AML-193 (cell line): ENCODE results near the gene FLT3LG.

Experiments used
- DNase-seq, 2 experiments: peaks; one replicate each; lab custom pipeline; 2025; lab: John Stamatoyannopoulos, UW

The FLT3LG gene

DNA sequence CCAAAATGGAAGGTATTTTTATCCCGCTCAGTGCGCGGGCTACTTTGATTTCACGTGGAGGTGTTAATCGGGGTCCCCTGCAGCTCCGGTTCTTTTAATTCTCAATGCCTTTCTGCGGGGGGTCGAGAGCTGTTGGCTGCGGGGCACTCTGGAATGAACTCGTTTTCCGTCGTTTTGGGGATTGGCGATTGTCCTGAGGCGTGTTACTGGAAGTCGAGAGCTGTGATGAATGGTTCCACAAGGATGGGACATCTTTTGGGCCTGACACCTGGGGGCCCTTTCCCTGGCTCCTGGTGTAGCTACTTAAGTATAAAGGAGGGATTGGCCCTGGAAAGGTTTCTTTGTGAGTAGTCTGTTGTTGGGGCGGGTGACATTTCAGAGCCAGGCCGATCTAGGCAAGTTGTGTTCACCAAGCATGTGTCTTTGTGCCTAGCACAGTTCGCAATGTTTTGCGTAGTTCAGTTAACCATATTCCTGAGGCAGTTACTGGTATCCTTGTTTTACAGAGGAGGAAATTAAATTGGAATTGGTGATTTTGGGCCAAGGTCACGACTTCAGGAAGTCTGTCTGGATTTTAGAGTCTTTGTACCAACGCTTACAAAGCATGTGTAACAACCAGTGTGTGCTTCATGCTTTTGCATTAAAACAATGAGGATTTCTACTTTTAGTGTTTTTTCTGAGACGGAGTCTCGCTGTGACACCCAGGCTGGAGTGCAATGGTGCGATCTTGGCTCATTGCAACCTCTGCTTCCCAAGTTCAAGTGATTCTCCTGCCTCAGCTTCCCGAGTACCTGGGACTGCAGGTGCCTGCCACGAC is 14.2 kb downstream of the FLT3LG start:
- no peak for DNase-seq

DNA sequence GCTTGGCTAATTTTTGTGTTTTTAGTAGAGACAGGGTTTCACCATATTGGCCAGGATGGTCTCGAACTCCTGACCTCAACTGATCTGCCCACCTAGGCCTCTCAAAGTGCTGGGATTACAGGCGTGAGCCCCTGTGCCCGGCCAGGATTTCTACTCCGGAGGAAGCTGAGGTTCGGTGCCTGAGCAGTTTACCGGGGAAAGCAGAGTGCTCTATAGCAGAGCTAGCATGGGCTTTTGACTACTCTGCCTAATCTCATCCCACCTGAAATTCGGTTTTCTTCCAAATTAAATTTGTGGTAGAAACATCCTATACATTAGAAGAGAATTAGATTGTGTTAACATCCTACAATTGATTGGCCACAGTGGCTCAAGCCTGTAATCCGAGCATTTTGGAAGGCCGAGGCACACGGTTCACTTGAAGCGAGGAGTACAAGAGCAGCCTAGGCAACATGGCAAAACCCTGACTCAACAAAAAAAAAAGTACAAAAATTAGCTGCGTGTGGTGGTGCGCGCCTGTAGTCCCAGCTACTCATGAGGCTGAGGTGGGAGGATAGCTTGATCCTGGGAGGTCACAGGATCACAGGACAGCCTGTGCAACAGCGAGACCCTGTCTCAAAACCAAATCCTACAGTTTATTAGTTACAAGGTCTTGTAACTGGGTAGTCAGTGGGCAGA is 15.0 kb downstream of the FLT3LG start:
- no peak for DNase-seq

- no peak for DNase-seq
These were observed 15.7 kb downstream of the FLT3LG start for GRCh38 chr19:49489601-49490167.

GRCh38 chr19:49490287-49491029 is 16.4 kb downstream of the FLT3LG start:
- no peak for DNase-seq

- no peak for DNase-seq
These were observed 17.2 kb downstream of the FLT3LG start for GRCh38 chr19:49491030-49491803.

DNA sequence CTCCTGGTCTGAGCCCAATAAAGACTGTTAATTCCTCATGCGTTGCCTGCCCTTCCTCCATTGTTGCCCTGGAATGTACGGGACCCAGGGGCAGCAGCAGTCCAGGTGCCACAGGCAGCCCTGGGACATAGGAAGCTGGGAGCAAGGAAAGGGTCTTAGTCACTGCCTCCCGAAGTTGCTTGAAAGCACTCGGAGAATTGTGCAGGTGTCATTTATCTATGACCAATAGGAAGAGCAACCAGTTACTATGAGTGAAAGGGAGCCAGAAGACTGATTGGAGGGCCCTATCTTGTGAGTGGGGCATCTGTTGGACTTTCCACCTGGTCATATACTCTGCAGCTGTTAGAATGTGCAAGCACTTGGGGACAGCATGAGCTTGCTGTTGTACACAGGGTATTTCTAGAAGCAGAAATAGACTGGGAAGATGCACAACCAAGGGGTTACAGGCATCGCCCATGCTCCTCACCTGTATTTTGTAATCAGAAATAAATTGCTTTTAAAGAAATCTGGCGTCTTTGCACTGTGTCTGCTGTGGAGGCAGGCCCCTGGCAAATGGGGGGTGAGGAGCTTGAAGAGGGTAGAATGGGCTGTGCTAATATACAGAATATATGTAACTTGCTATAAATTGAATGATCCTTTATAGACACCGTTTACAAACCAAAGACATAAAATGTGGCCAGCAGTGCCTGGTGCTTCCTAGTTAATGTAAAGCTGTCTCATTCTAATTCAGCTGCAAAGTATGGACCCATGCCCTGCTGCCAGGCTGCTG is 18.0 kb downstream of the FLT3LG start:
- no peak for DNase-seq

DNA sequence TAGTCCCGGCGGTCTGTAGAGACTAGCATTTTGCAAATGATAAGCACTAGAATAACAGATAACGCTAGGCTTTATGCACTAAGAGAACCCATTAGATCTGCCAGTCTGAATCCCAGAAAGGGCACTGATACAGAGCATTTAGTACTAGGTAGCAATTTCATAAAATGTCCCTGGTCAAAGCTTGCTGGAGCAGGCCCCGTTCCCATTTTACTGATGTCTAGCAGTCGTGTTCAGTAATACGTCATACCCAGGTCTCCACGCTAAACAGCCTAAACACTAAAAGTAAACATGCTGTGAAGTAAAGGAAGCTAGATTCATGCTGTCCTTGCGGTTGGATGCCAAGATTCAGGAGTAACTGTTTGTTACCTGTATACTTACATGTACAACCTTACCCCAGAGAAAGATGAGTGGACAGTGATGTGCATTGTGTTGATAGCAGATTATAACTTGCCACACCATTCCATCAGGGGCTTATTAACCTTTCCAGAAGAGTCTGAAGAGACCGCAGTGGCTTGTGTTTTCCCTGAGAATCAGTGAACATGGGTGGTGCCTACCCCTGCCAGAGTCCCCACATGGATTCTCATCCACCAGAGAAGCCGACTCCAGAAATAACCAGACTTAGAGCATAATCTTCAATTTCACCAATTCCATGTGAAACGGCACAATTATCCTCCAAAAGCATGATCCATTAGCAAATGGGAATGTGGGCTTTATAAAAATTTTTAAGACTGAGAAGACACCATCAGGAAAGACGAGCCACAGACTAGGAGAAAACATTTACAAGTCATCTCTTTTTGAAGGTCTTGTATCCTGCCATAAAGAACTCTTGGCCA is 18.8 kb downstream of the FLT3LG start:
- no peak for DNase-seq

DNA sequence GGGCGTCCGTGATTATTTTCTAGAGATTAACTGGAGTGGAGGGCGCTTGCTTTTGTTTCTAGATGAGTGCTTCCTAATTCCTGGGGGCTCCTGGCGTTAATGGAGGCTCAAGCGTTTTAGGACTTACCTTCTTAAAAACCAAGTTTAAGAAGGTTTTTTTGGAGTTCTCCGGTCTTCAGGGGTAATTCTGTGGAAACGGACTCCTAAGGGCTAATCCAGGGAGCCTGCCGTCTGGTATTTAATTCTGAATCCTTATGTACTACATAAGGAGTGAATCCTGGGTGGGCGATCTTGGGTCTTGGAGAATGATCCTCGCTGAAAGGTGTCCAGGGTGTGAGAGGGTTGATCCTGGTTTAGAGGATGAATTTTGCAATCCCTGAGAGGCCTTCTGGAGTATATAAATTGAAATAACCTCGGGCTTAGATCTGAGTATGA is 22.6 kb downstream of the FLT3LG start:
- DNase-seq, result no peak

DNA sequence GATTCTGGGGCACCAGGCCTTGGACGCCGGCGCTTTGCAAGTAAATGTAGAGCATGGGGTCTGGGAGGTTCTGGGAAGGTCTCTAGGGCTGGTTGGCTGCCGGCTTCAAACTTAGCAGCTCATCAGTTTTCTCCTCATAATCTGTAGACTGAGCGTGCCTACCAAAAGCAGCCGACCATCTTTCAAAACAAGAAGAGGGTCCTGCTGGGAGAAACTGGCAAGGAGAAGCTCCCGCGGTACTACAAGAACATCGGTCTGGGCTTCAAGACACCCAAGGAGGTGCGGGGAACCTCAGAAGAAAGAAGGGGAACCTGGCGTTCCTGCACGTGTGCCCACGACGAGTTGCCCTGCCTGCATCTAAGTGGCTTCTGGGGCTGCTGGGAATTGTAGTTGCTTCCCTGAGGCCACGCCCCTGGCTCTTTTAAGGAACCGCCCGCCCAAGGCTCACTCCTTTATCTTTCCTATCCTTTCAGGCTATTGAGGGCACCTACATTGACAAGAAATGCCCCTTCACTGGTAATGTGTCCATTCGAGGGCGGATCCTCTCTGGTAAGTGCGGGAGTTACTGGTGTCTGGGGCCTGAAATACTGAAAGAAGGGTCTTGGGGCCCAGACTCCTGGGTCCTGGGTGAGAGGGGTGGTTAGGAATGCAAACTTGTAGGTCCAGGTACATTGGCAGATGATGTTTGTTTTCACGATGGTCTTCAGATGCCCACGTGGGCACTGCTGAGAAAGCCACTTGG is 23.2 kb downstream of the FLT3LG start:
- peak; percentile 84 to 87 for DNase-seq

- DNase-seq, result no peak
These were observed 23.7 kb downstream of the FLT3LG start for GRCh38 chr19:49497789-49498103.

DNA sequence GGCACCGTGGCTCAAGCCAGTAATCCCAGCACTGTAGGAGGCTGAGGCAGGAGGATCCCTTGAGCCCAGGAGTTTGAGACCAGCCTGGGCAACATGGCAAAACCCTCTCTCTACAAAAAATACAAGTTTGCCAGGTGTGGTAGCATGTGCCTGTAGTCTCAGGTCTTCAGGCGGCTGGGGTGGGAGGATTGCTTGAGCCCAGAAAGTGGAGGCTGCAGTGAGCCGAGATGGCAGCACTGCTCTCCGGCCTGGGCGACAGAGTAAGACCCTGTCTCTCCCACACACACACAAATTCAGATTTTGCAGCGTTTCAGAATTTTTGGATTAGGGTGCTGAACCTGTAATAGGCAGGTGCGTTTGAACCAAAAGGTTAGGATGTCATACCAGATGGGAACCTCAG is 24.5 kb downstream of the FLT3LG start:
- DNase-seq, result no peak

- no peak for DNase-seq
These were observed 25.1 kb downstream of the FLT3LG start for GRCh38 chr19:49499030-49499670.

GRCh38 chr19:49502866-49503581 is 29.0 kb downstream of the FLT3LG start:
- peak; percentile 25 to 44 for DNase-seq

GRCh38 chr19:49503582-49503962 is 29.6 kb downstream of the FLT3LG start:
- DNase-seq, result no peak

GRCh38 chr19:49506575-49507105 is 32.6 kb downstream of the FLT3LG start:
- DNase-seq, result peak; percentile 61 to 73

GRCh38 chr19:49507803-49508494 is 33.9 kb downstream of the FLT3LG start:
- DNase-seq, result no peak
